HEK293 (cell line): ENCODE data around the gene BRD1.

Experiments used
- BCL11A ChIP-seq: fragments of 450-650 bp; formaldehyde crosslinking; IDR thresholded peaks from 2 replicates; pipeline ENCODE4 v1.5.1; 2016; ENCODE audit warnings: low read depth, missing biosample characterization, missing genetic modification characterization
- BCL11B ChIP-seq: fragments of 450-650 bp; formaldehyde crosslinking; IDR thresholded peaks from 2 replicates; pipeline ENCODE4 v1.5.1; 2016; ENCODE audit warnings: low read depth, missing biosample characterization, missing genetic modification characterization
- MZF1 ChIP-seq: fragments of 450-650 bp; formaldehyde crosslinking; IDR thresholded peaks from 2 replicates; pipeline ENCODE4 v1.5.1; 2017; ENCODE audit warnings: missing biosample characterization, missing genetic modification characterization, borderline replicate concordance
- RBAK ChIP-seq: fragments of 450-650 bp; formaldehyde crosslinking; IDR thresholded peaks from 2 replicates; pipeline ENCODE4 v1.5.1; 2016; ENCODE audit warnings: missing biosample characterization, missing genetic modification characterization
- REPIN1 ChIP-seq: fragments of 450-650 bp; formaldehyde crosslinking; IDR thresholded peaks from 2 replicates; pipeline ENCODE4 v1.5.1; 2017; ENCODE audit warnings: missing biosample characterization, missing genetic modification characterization, low read depth
- SP3 ChIP-seq: fragments of 450-650 bp; formaldehyde crosslinking; IDR thresholded peaks from 2 replicates; pipeline ENCODE4 v1.5.1; 2016; ENCODE audit warnings: missing biosample characterization, missing genetic modification characterization
- TRIM28 ChIP-seq: IDR thresholded peaks from 2 replicates; pipeline ENCODE4 v1.6.1; 2011; ENCODE audit warnings: low read length, control low read depth, borderline replicate concordance
- YY1 ChIP-seq: fragments of 450-650 bp; formaldehyde crosslinking; IDR thresholded peaks from 2 replicates; pipeline ENCODE4 v1.5.1; 2018; ENCODE audit warnings: missing biosample characterization, missing genetic modification characterization
- ZEB2 ChIP-seq: fragments of 450-650 bp; formaldehyde crosslinking; IDR thresholded peaks from 2 replicates; pipeline ENCODE4 v1.5.1; 2016; ENCODE audit warnings: missing biosample characterization, missing genetic modification characterization
- ZFP69B ChIP-seq: fragments of 450-650 bp; formaldehyde crosslinking; IDR thresholded peaks from 2 replicates; pipeline ENCODE4 v1.5.1; 2016; ENCODE audit warnings: missing biosample characterization, missing genetic modification characterization
- ZNF132 ChIP-seq: fragments of 450-650 bp; formaldehyde crosslinking; IDR thresholded peaks from 2 replicates; pipeline ENCODE4 v1.5.1; 2017; ENCODE audit warnings: missing biosample characterization, missing genetic modification characterization, borderline replicate concordance
- ZNF157 ChIP-seq: fragments of 450-650 bp; formaldehyde crosslinking; IDR thresholded peaks from 2 replicates; pipeline ENCODE4 v1.5.1; 2016; ENCODE audit warnings: missing biosample characterization, missing genetic modification characterization
- ZNF16 ChIP-seq: fragments of 450-650 bp; formaldehyde crosslinking; IDR thresholded peaks from 2 replicates; pipeline ENCODE4 v1.5.1; 2016; ENCODE audit warnings: low read depth, missing biosample characterization, missing genetic modification characterization
- ZNF169 ChIP-seq: fragments of 450-650 bp; formaldehyde crosslinking; IDR thresholded peaks from 2 replicates; pipeline ENCODE4 v1.5.1; 2016; ENCODE audit warnings: missing biosample characterization, missing genetic modification characterization
- ZNF174 ChIP-seq: fragments of 450-650 bp; formaldehyde crosslinking; IDR thresholded peaks from 2 replicates; pipeline ENCODE4 v1.5.0; 2017; ENCODE audit warnings: missing biosample characterization, mild to moderate bottlenecking, missing genetic modification characterization
- ZNF175 ChIP-seq: fragments of 450-650 bp; formaldehyde crosslinking; IDR thresholded peaks from 2 replicates; pipeline ENCODE4 v1.5.1; 2016; ENCODE audit warnings: missing biosample characterization, missing genetic modification characterization
- ZNF221 ChIP-seq: fragments of 450-650 bp; formaldehyde crosslinking; IDR thresholded peaks from 2 replicates; pipeline ENCODE4 v1.5.1; 2017; ENCODE audit warnings: missing biosample characterization, missing genetic modification characterization, borderline replicate concordance
- ZNF223 ChIP-seq: fragments of 450-650 bp; formaldehyde crosslinking; IDR thresholded peaks from 2 replicates; pipeline ENCODE4 v1.5.1; 2016; ENCODE audit warnings: missing biosample characterization, missing genetic modification characterization
- ZNF404 ChIP-seq: fragments of 450-650 bp; formaldehyde crosslinking; IDR thresholded peaks from 2 replicates; pipeline ENCODE4 v1.5.1; 2017; ENCODE audit warnings: missing biosample characterization, missing genetic modification characterization
- ZNF530 ChIP-seq: fragments of 450-650 bp; formaldehyde crosslinking; IDR thresholded peaks from 2 replicates; pipeline ENCODE4 v1.5.1; 2016; ENCODE audit warnings: low read depth, missing biosample characterization, missing genetic modification characterization
- ZNF561 ChIP-seq: fragments of 450-650 bp; IDR thresholded peaks from 2 replicates; pipeline ENCODE4 v1.5.1; 2018; ENCODE audit warnings: missing biosample characterization, missing genetic modification characterization, borderline replicate concordance
- ZNF677 ChIP-seq: fragments of 450-650 bp; IDR thresholded peaks from 2 replicates; pipeline ENCODE4 v1.5.0; 2018; ENCODE audit warnings: missing biosample characterization, mild to moderate bottlenecking, missing genetic modification characterization, moderate library complexity
- ZNF701 ChIP-seq: fragments of 450-650 bp; formaldehyde crosslinking; IDR thresholded peaks from 2 replicates; pipeline ENCODE4 v1.5.1; 2016; ENCODE audit warnings: missing biosample characterization, missing genetic modification characterization
- ZNF747 ChIP-seq: fragments of 450-650 bp; formaldehyde crosslinking; IDR thresholded peaks from 2 replicates; pipeline ENCODE4 v1.5.1; 2016; ENCODE audit warnings: missing biosample characterization, missing genetic modification characterization
- ZNF76 ChIP-seq: fragments of 450-650 bp; formaldehyde crosslinking; IDR thresholded peaks from 2 replicates; pipeline ENCODE4; 2016; ENCODE audit warnings: low read depth, missing biosample characterization, missing genetic modification characterization, borderline replicate concordance
- ZNF837 ChIP-seq: fragments of 450-650 bp; formaldehyde crosslinking; IDR thresholded peaks from 2 replicates; pipeline ENCODE4 v1.5.1; 2016; ENCODE audit warnings: missing biosample characterization, missing genetic modification characterization
- ZSCAN30 ChIP-seq: fragments of 450-650 bp; IDR thresholded peaks from 2 replicates; pipeline ENCODE4 v1.5.1; 2018; ENCODE audit warnings: missing biosample characterization, mild to moderate bottlenecking, missing genetic modification characterization, moderate library complexity
- TF ChIP-seq, protein P1 (sequence below): fragments of 450-650 bp; formaldehyde crosslinking; IDR thresholded peaks from 2 replicates; pipeline ENCODE4 v1.5.1; 2016; ENCODE audit warnings: missing biosample characterization, missing genetic modification characterization
- TF ChIP-seq, protein P2 (sequence below): fragments of 450-650 bp; formaldehyde crosslinking; IDR thresholded peaks from 2 replicates; pipeline ENCODE4 v1.5.1; 2017; ENCODE audit warnings: missing biosample characterization, missing genetic modification characterization
- TF ChIP-seq, protein P3 (sequence below): fragments of 450-650 bp; formaldehyde crosslinking; IDR thresholded peaks from 2 replicates; pipeline ENCODE4 v1.5.1; 2016; ENCODE audit warnings: missing biosample characterization, missing genetic modification characterization
- TF ChIP-seq, protein P4 (sequence below): fragments of 450-650 bp; formaldehyde crosslinking; IDR thresholded peaks from 2 replicates; pipeline ENCODE4 v1.5.1; 2016; ENCODE audit warnings: missing biosample characterization, missing genetic modification characterization
- TF ChIP-seq, protein P5 (sequence below): fragments of 450-650 bp; formaldehyde crosslinking; IDR thresholded peaks from 2 replicates; pipeline ENCODE4 v1.5.1; 2016; ENCODE audit warnings: missing biosample characterization, missing genetic modification characterization, low read depth

Gene BRD1

DNA sequence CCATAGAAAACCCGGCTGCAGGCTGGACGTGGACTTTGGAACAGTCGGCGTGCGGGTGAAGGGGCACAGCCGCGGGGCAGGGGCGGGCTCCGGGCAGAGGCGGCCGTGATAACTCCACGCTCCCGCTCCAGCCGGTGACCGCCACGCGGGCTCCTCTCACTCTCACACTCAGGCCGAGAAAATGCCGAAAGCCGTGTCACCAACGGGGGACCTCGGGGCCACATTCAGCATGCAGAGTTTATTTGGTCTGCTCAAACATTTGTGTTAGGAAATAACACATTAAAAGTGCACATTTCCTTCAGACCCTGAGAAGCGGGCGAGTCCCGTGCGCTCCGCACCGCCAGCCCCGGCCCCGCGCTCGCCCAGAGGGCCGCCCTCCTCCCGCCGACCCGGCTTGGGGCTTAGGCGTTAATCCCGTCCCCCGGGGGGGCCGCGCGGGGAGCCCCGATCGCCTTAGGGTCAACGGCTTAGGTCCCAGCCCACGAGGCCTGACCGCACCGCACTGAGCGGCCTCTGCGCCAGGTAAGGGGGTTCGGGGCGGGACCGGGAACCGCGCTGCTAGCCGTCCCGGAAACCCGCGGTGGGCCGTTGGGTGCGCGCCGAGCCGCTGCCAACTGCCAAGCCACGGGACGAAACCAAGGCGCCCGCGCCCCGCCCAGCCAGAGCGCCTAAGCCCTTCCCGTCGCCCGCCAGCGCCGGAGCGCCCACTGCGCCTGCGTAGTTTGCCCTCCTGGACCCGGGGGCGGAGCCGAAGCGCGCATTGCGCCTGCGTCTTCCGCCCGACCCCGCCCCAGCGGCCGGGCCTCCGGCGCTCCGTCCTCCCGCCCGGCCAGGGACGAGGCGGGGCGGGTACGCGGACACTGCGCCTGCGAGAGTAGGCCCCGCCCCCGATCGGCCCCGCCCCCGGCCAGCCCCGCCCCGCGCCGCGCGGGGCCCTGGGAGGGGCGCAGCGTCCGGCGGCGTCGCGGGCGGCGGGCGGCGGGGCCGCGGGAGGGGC lies 25.5 kb upstream of the BRD1 start, which contains the start of gene ZBED4 (continued):
- TF ChIP-seq, protein P1, sequence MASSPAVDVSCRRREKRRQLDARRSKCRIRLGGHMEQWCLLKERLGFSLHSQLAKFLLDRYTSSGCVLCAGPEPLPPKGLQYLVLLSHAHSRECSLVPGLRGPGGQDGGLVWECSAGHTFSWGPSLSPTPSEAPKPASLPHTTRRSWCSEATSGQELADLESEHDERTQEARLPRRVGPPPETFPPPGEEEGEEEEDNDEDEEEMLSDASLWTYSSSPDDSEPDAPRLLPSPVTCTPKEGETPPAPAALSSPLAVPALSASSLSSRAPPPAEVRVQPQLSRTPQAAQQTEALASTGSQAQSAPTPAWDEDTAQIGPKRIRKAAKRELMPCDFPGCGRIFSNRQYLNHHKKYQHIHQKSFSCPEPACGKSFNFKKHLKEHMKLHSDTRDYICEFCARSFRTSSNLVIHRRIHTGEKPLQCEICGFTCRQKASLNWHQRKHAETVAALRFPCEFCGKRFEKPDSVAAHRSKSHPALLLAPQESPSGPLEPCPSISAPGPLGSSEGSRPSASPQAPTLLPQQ (tag by site-specific recombination) = peak; percentile 73
- TF ChIP-seq ZNF747 (tag by site-specific recombination) (no peak), ZNF175 (tag by site-specific recombination) (no peak), ZNF174 (tag by site-specific recombination) (no peak), YY1 (tag by site-specific recombination) (peak; percentile 44; the same call in 1 of the 2 replicates), ZNF561 (tag by site-specific recombination) (peak; percentile 87; the same call in 1 of the 2 replicates), ZNF157 (tag by site-specific recombination) (no peak), ZFP69B (peak; percentile 58), ZNF132 (tag by site-specific recombination) (no peak), BCL11A (tag by site-specific recombination) (no peak), ZNF677 (tag by site-specific recombination) (no peak), TRIM28 (no peak), ZEB2 (peak; percentile 87), ZNF404 (tag by site-specific recombination) (no peak), ZNF530 (no peak), BCL11B (tag by site-specific recombination) (peak; percentile 66), SP3 (tag by site-specific recombination) (peak; percentile 60), RBAK (tag by site-specific recombination) (no peak), ZNF837 (tag by site-specific recombination) (no peak), ZNF221 (tag by site-specific recombination) (no peak), ZNF169 (tag by site-specific recombination) (no peak), ZNF701 (no peak), MZF1 (tag by site-specific recombination) (no peak), ZNF76 (peak; percentile 72; the same call in 1 of the 2 replicates), ZNF16 (tag by site-specific recombination) (no peak), ZSCAN30 (tag by site-specific recombination) (0 out of 2 replicates have a peak, but pooled peaks have one; percentile 47), ZNF223 (tag by site-specific recombination) (no peak), REPIN1 (no peak)
- TF ChIP-seq, protein P2, sequence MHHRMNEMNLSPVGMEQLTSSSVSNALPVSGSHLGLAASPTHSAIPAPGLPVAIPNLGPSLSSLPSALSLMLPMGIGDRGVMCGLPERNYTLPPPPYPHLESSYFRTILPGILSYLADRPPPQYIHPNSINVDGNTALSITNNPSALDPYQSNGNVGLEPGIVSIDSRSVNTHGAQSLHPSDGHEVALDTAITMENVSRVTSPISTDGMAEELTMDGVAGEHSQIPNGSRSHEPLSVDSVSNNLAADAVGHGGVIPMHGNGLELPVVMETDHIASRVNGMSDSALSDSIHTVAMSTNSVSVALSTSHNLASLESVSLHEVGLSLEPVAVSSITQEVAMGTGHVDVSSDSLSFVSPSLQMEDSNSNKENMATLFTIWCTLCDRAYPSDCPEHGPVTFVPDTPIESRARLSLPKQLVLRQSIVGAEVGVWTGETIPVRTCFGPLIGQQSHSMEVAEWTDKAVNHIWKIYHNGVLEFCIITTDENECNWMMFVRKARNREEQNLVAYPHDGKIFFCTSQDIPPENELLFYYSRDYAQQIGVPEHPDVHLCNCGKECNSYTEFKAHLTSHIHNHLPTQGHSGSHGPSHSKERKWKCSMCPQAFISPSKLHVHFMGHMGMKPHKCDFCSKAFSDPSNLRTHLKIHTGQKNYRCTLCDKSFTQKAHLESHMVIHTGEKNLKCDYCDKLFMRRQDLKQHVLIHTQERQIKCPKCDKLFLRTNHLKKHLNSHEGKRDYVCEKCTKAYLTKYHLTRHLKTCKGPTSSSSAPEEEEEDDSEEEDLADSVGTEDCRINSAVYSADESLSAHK (tag by site-specific recombination) = peak; percentile 54; the same call in 1 of the 2 replicates
- TF ChIP-seq, protein P3, sequence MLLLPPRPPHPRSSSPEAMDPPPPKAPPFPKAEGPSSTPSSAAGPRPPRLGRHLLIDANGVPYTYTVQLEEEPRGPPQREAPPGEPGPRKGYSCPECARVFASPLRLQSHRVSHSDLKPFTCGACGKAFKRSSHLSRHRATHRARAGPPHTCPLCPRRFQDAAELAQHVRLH (tag by site-specific recombination) = no peak
- TF ChIP-seq, protein P4, sequence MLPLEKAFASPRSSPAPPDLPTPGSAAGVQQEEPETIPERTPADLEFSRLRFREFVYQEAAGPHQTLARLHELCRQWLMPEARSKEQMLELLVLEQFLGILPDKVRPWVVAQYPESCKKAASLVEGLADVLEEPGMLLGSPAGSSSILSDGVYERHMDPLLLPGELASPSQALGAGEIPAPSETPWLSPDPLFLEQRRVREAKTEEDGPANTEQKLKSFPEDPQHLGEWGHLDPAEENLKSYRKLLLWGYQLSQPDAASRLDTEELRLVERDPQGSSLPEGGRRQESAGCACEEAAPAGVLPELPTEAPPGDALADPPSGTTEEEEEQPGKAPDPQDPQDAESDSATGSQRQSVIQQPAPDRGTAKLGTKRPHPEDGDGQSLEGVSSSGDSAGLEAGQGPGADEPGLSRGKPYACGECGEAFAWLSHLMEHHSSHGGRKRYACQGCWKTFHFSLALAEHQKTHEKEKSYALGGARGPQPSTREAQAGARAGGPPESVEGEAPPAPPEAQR (tag by site-specific recombination) = no peak; the same call in 1 of the 2 replicates
- TF ChIP-seq, protein P5, sequence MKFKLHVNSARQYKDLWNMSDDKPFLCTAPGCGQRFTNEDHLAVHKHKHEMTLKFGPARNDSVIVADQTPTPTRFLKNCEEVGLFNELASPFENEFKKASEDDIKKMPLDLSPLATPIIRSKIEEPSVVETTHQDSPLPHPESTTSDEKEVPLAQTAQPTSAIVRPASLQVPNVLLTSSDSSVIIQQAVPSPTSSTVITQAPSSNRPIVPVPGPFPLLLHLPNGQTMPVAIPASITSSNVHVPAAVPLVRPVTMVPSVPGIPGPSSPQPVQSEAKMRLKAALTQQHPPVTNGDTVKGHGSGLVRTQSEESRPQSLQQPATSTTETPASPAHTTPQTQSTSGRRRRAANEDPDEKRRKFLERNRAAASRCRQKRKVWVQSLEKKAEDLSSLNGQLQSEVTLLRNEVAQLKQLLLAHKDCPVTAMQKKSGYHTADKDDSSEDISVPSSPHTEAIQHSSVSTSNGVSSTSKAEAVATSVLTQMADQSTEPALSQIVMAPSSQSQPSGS = no peak
